KMS-11 (cell line): ENCODE results near the gene HORMAD2.
"Not testable (repeated sequence)": the region's sequence is repeated elsewhere in the genome, so short reads cannot be mapped to it uniquely, and the experiment has no call there.

Experiments
- H2AFZ ChIP-seq: fragments of 200-600 bp; sonication (generic); 2 replicates; pipeline ENCODE4 v1.6.1; 2016; ENCODE audit warnings: antibody characterized with exemption, mixed run types, low read depth
- H3K27ac ChIP-seq: fragments of 200-600 bp; sonication (generic); 2 replicates; pipeline ENCODE4 v1.6.1; 2016; ENCODE audit warnings: mild to moderate bottlenecking, mixed run types
- H3K27me3 ChIP-seq: fragments of 200-600 bp; sonication (generic); 2 replicates; pipeline ENCODE4 v1.6.1; 2017; ENCODE audit warnings: mild to moderate bottlenecking, low read depth, mixed run types, moderate library complexity; ENCODE audit not compliant: insufficient read depth
- H3K36me3 ChIP-seq: fragments of 200-600 bp; sonication (generic); 2 replicates; pipeline ENCODE4 v1.6.1; 2017; ENCODE audit warnings: mild to moderate bottlenecking, mixed run types; ENCODE audit not compliant: insufficient read depth
- H3K4me1 ChIP-seq: fragments of 200-600 bp; sonication (generic); 2 replicates; pipeline ENCODE4 v1.6.1; 2016; ENCODE audit warnings: mild to moderate bottlenecking, low read depth, mixed run types; ENCODE audit not compliant: poor library complexity, severe bottlenecking
- H3K4me2 ChIP-seq: fragments of 200-600 bp; sonication (generic); 2 replicates; pipeline ENCODE4 v1.7.0; 2016; ENCODE audit warnings: mild to moderate bottlenecking, mixed run types
- H3K4me3 ChIP-seq: fragments of 200-600 bp; sonication (generic); IDR thresholded peaks from 2 replicates; pipeline ENCODE4 v1.6.1; 2017; ENCODE audit warnings: low read depth, low read length, mixed read lengths; ENCODE audit not compliant: insufficient read depth
- H3K79me2 ChIP-seq: fragments of 200-600 bp; sonication (generic); 2 replicates; pipeline ENCODE4 v1.6.1; 2016; ENCODE audit warnings: low read depth, mixed run types; ENCODE audit not compliant: insufficient read depth
- H3K9ac ChIP-seq: fragments of 200-600 bp; sonication (generic); 2 replicates; pipeline ENCODE4 v1.6.1; 2016; ENCODE audit warnings: mild to moderate bottlenecking, mixed run types
- H4K20me1 ChIP-seq: fragments of 200-600 bp; sonication (generic); 2 replicates; pipeline ENCODE4 v1.6.1; 2016; ENCODE audit warnings: mild to moderate bottlenecking, mixed run types; ENCODE audit not compliant: insufficient read depth
- TF ChIP-seq, protein P1 (sequence below): fragments of 200-600 bp; sonication (generic); conservative IDR thresholded peaks from 2 replicates; pipeline ENCODE4 v1.6.1; 2017; ENCODE audit warnings: low read depth, mild to moderate bottlenecking, antibody characterized with exemption, low read length, moderate library complexity, mixed read lengths

The HORMAD2 gene

DNA sequence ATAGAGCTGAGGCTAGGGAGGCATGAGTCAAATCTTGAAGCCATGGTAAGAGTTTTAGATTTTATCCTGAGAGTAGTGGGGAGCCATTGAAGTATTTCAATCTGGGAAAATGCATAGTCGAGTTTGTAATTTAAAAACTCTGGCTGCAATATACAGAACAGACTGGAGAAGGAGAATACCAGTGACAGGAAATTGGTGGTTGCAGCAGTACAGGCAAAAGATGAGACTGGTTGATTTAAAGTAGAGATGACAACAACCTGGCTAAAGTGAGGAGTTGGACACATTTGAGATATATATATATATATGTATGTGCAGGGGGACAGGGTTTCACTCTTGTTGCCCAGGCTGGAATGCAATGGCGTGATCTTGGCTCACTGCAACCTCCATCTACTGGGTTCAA lies 6.2 kb downstream of the HORMAD2 start:
- no peak overlapping the region for H3K4me2 ChIP-seq
- H4K20me1 ChIP-seq, result no peaks in the 10 kb centered on the region
- H3K9ac ChIP-seq, result no peak overlapping the region
- H3K27ac ChIP-seq, result no peak overlapping the region
- no peaks in the 10 kb centered on the region for H3K79me2 ChIP-seq
- no peaks in the 10 kb centered on the region; the same call in 1 of the 2 replicates for H3K36me3 ChIP-seq
- no peak overlapping the region for H3K4me3 ChIP-seq
- H2AFZ ChIP-seq, result no peak overlapping the region
- H3K27me3 ChIP-seq, result no peaks in the 10 kb centered on the region
- TF ChIP-seq, protein P1, sequence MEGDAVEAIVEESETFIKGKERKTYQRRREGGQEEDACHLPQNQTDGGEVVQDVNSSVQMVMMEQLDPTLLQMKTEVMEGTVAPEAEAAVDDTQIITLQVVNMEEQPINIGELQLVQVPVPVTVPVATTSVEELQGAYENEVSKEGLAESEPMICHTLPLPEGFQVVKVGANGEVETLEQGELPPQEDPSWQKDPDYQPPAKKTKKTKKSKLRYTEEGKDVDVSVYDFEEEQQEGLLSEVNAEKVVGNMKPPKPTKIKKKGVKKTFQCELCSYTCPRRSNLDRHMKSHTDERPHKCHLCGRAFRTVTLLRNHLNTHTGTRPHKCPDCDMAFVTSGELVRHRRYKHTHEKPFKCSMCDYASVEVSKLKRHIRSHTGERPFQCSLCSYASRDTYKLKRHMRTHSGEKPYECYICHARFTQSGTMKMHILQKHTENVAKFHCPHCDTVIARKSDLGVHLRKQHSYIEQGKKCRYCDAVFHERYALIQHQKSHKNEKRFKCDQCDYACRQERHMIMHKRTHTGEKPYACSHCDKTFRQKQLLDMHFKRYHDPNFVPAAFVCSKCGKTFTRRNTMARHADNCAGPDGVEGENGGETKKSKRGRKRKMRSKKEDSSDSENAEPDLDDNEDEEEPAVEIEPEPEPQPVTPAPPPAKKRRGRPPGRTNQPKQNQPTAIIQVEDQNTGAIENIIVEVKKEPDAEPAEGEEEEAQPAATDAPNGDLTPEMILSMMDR, result no peak
- H3K4me1 ChIP-seq, result peaks cover 14% of the 10 kb centered on the region

DNA sequence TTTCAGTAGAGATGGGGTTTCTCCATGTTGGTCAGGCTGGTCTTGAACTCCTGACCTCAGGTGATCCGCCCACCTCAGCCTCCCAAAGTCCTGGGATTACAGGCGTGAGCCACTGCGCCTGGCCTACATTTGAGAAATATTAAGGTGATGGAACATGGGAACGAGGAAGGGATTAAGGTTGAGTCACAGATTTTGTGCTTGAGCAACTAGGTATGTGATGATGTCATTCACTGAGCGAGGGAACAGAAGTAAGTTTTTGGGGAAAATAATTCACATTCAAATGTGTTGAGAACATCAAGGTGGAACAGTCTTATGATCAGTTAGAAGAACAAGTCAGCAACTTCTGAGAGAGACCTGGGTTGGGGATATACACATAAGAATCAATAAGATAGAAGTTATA lies 6.8 kb downstream of the HORMAD2 start:
- not testable (repeated sequence) for H3K4me2 ChIP-seq, H3K4me3 ChIP-seq, H3K9ac ChIP-seq, H3K79me2 ChIP-seq, H3K36me3 ChIP-seq, H2AFZ ChIP-seq, H4K20me1 ChIP-seq, H3K27me3 ChIP-seq, H3K27ac ChIP-seq
- peaks cover 14% of the 10 kb centered on the region for H3K4me1 ChIP-seq

DNA sequence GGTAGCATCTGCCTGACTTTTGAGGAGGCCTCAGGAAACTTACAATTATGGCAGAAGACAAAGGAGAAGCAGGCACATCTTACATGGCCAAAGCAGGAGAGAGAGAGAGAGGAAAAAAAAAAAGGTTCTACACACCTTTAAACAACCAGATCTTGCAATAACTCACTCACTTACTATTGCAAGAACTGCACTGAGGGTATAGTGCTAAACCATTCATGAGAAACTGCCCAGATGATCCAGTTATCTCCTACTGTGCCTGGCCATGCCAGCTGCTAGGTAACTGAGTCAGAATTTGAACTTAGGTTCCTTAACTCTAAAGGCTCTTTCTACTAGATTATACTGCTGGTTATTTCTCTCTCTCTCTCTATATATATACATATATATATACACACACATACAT lies 7.3 kb downstream of the HORMAD2 start:
- Histone ChIP-seq H2AFZ (no peak overlapping the region), H3K9ac (no peak overlapping the region), H3K36me3 (no peaks in the 10 kb centered on the region; the same call in 1 of the 2 replicates), H3K79me2 (no peaks in the 10 kb centered on the region), H3K4me1 (peaks cover 14% of the 10 kb centered on the region), H3K4me2 (no peak overlapping the region), H3K27ac (no peak overlapping the region), H4K20me1 (no peaks in the 10 kb centered on the region), H3K4me3 (no peak overlapping the region), H3K27me3 (no peaks in the 10 kb centered on the region)
- TF ChIP-seq, protein P1, result no peak

DNA sequence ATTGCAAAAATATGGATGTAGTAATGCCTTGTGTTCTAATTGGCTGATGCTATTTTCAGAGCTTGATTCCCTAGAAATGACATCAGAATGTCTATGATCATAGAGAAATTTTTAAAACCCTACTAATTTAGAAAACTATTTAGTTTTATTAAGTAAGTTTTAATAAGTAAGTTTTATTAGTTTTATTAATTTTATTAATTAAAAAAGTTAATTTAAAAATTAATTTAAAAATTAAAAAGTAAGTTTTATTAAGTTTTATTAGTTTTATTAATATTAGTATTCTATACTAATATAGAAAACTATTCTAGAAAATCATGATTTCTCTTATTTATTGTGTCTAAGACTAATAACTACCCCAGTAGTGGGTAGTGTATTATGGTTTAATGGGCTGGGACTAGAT lies 8.2 kb downstream of the HORMAD2 start:
- TF ChIP-seq, protein P1, result no peak
- Histone ChIP-seq H3K9ac (no peak overlapping the region), H3K27me3 (no peaks in the 10 kb centered on the region), H4K20me1 (no peaks in the 10 kb centered on the region), H3K4me2 (no peak overlapping the region), H3K27ac (no peak overlapping the region), H3K4me1 (peaks cover 14% of the 10 kb centered on the region), H2AFZ (no peak overlapping the region), H3K4me3 (no peak overlapping the region), H3K36me3 (no peaks in the 10 kb centered on the region; the same call in 1 of the 2 replicates), H3K79me2 (no peaks in the 10 kb centered on the region)

DNA sequence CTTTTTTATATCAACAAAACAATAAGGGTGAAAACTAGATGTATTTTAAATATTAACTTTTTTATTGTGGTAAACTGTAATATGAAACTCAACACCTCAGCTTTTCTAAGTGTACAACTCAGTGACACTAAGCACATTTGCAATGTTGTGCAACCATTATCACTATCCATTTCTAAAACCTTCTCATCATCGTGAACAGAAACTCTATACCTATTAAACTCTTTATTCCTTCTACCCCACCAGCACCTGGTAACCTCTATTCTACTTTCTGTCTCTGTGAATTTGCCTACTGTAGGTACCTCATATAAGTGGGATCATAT lies 9.4 kb downstream of the HORMAD2 start:
- Histone ChIP-seq H4K20me1 (no peaks in the 10 kb centered on the region), H3K4me2 (peak overlapping the region; percentile 26; the same call in 1 of the 2 replicates), H3K27ac (no peak overlapping the region), H2AFZ (peak overlapping the region; percentile 56; the same call in 1 of the 2 replicates), H3K4me3 (no peak overlapping the region), H3K36me3 (no peaks in the 10 kb centered on the region; the same call in 1 of the 2 replicates), H3K9ac (no peak overlapping the region), H3K4me1 (peaks cover 18% of the 10 kb centered on the region), H3K79me2 (no peaks in the 10 kb centered on the region), H3K27me3 (no peaks in the 10 kb centered on the region)
- TF ChIP-seq, protein P1, result no peak
